Epidermal melanocyte (primary cell): ENCODE measurements around the gene LTO1.

Experiments used
- DNase-seq: peaks from one replicate; pipeline ENCODE4 v3.0.0; 2011; ENCODE audit warnings: low spot score; ENCODE audit not compliant: insufficient read length

Gene LTO1

GRCh38 chr11:69674886-69675714 lies at the start of gene LTO1:
Gene LTO1 (minus strand): TSS chr11:69675353. CDS start chr11:69675239, 114 bp downstream.
- DNase-seq: peak; percentile 93

GRCh38 chr11:69721745-69722144 lies 46.6 kb upstream of the LTO1 start:
- DNase-seq: no peak

- DNase-seq: no peak
These were observed 46.0 kb upstream of the LTO1 start for GRCh38 chr11:69721106-69721505.

- DNase-seq: no peak
These were observed 43.8 kb upstream of the LTO1 start for GRCh38 chr11:69718912-69719311.

GRCh38 chr11:69718147-69718546 lies 43.0 kb upstream of the LTO1 start:
- DNase-seq: no peak

- no peak for DNase-seq
These were observed 42.0 kb upstream of the LTO1 start for GRCh38 chr11:69716891-69717747.

GRCh38 chr11:69716099-69716498 lies 40.9 kb upstream of the LTO1 start:
- DNase-seq: no peak

GRCh38 chr11:69715446-69715845 lies 40.3 kb upstream of the LTO1 start:
- DNase-seq: no peak

GRCh38 chr11:69711822-69712801 lies 37.0 kb upstream of the LTO1 start:
- no peak for DNase-seq

GRCh38 chr11:69708736-69709401 lies 33.7 kb upstream of the LTO1 start:
- DNase-seq: no peak

GRCh38 chr11:69707176-69707575 lies 32.0 kb upstream of the LTO1 start:
- DNase-seq: no peak

GRCh38 chr11:69705901-69706787 lies 31.0 kb upstream of the LTO1 start:
- DNase-seq: no peak

- DNase-seq: no peak
These were observed 30.2 kb upstream of the LTO1 start for GRCh38 chr11:69705351-69705811.

GRCh38 chr11:69704508-69705253 lies 29.5 kb upstream of the LTO1 start:
- DNase-seq: no peak

- DNase-seq: no peak
These were observed 28.8 kb upstream of the LTO1 start, which contains the start of gene FGF19 for GRCh38 chr11:69703768-69704507. Gene FGF19 (minus strand): TSS chr11:69704022. CDS start chr11:69703876, 146 bp downstream.

- no peak for DNase-seq
These were observed 28.3 kb upstream of the LTO1 start for GRCh38 chr11:69703453-69703767.

GRCh38 chr11:69702769-69703452 lies 27.8 kb upstream of the LTO1 start:
- no peak for DNase-seq
